ENCODE results near the gene ETF1. TPM values are rescaled to one million over a fixed set of nuclear protein-coding genes. Genes with fewer than 3 reads are reported as not detected.

The ETF1 gene
- total and polyA plus RNA-seq, 9 of the 15 experiments (the other 6 are each of a cell fraction or from before 2014, with no cell fraction given) = 53.7 to 209 (median 164) TPM

DNA sequence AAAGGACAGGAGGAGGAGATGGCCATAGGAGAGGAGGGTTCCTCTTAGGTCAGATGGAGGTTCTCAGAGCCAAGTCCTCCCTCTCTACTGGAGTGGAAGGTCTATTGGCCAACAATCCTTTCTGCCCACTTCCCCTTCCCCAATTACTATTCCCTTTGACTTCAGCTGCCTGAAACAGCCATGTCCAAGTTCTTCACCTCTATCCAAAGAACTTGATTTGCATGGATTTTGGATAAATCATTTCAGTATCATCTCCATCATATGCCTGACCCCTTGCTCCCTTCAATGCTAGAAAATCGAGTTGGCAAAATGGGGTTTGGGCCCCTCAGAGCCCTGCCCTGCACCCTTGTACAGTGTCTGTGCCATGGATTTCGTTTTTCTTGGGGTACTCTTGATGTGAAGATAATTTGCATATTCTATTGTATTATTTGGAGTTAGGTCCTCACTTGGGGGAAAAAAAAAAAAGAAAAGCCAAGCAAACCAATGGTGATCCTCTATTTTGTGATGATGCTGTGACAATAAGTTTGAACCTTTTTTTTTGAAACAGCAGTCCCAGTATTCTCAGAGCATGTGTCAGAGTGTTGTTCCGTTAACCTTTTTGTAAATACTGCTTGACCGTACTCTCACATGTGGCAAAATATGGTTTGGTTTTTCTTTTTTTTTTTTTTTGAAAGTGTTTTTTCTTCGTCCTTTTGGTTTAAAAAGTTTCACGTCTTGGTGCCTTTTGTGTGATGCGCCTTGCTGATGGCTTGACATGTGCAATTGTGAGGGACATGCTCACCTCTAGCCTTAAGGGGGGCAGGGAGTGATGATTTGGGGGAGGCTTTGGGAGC lies 74.7 kb downstream of the ETF1 start (continued):
- TF ChIP-seq NFIC (IDR thresholded peaks at IDR 0.05) (0 out of 2 replicates have a peak, but pooled peaks have one; percentile 4), CBX1 (IDR thresholded peaks at IDR 0.05; ENCODE audit: low read depth) (no peak), C11orf30 (IDR thresholded peaks at IDR 0.05; ENCODE audit: low read depth) (no peak), HNRNPK (IDR thresholded peaks at IDR 0.05; ENCODE audit: low read depth, low read length, poor library complexity, severe bottlenecking) (peak; percentile 94), ZNF766 (CRISPR knock-in tag; conservative IDR thresholded peaks at IDR 0.05) (no peak), PYGO2 (tag; IDR thresholded peaks at IDR 0.05) (no peak), RB1 (IDR thresholded peaks at IDR 0.05; ENCODE audit: low read depth) (no peak), ELF4 (CRISPR knock-in tag; IDR thresholded peaks at IDR 0.05) (no peak), ZNF408 (CRISPR knock-in tag; IDR thresholded peaks at IDR 0.05; ENCODE audit: low read depth) (no peak), RBM22 (IDR thresholded peaks at IDR 0.05; ENCODE audit: low read depth, low read length, poor library complexity, severe bottlenecking) (peak; percentile 93), GTF2A2 (tag; IDR thresholded peaks at IDR 0.05) (no peak), ZNF143 (CRISPR knock-in tag; IDR thresholded peaks at IDR 0.05) (no peak), SIX5 (IDR thresholded peaks at IDR 0.05; ENCODE audit: borderline replicate concordance in 1 of 2, insufficient read depth in 1 of 2, low read depth in 1 of 2, low read length in 2 of 2) (no peak), PHTF2 (CRISPR knock-in tag; IDR thresholded peaks at IDR 0.05) (no peak), KDM2B (CRISPR knock-in tag; IDR thresholded peaks at IDR 0.05) (no peak)
- TF ChIP-seq, protein P1, sequence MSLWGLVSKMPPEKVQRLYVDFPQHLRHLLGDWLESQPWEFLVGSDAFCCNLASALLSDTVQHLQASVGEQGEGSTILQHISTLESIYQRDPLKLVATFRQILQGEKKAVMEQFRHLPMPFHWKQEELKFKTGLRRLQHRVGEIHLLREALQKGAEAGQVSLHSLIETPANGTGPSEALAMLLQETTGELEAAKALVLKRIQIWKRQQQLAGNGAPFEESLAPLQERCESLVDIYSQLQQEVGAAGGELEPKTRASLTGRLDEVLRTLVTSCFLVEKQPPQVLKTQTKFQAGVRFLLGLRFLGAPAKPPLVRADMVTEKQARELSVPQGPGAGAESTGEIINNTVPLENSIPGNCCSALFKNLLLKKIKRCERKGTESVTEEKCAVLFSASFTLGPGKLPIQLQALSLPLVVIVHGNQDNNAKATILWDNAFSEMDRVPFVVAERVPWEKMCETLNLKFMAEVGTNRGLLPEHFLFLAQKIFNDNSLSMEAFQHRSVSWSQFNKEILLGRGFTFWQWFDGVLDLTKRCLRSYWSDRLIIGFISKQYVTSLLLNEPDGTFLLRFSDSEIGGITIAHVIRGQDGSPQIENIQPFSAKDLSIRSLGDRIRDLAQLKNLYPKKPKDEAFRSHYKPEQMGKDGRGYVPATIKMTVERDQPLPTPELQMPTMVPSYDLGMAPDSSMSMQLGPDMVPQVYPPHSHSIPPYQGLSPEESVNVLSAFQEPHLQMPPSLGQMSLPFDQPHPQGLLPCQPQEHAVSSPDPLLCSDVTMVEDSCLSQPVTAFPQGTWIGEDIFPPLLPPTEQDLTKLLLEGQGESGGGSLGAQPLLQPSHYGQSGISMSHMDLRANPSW (CRISPR knock-in tag; IDR thresholded peaks at IDR 0.05) = no peak
- TF ChIP-seq, protein P2, sequence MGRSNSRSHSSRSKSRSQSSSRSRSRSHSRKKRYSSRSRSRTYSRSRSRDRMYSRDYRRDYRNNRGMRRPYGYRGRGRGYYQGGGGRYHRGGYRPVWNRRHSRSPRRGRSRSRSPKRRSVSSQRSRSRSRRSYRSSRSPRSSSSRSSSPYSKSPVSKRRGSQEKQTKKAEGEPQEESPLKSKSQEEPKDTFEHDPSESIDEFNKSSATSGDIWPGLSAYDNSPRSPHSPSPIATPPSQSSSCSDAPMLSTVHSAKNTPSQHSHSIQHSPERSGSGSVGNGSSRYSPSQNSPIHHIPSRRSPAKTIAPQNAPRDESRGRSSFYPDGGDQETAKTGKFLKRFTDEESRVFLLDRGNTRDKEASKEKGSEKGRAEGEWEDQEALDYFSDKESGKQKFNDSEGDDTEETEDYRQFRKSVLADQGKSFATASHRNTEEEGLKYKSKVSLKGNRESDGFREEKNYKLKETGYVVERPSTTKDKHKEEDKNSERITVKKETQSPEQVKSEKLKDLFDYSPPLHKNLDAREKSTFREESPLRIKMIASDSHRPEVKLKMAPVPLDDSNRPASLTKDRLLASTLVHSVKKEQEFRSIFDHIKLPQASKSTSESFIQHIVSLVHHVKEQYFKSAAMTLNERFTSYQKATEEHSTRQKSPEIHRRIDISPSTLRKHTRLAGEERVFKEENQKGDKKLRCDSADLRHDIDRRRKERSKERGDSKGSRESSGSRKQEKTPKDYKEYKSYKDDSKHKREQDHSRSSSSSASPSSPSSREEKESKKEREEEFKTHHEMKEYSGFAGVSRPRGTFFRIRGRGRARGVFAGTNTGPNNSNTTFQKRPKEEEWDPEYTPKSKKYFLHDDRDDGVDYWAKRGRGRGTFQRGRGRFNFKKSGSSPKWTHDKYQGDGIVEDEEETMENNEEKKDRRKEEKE (IDR thresholded peaks at IDR 0.05; ENCODE audit: borderline replicate concordance in 1 of 2, control insufficient read depth in 1 of 2, low read depth in 2 of 2, low read length in 1 of 2) = peak in 1 of 2 experiments; percentile 93; a peak in 2 of 4 replicates
- TF ChIP-seq, protein P3, sequence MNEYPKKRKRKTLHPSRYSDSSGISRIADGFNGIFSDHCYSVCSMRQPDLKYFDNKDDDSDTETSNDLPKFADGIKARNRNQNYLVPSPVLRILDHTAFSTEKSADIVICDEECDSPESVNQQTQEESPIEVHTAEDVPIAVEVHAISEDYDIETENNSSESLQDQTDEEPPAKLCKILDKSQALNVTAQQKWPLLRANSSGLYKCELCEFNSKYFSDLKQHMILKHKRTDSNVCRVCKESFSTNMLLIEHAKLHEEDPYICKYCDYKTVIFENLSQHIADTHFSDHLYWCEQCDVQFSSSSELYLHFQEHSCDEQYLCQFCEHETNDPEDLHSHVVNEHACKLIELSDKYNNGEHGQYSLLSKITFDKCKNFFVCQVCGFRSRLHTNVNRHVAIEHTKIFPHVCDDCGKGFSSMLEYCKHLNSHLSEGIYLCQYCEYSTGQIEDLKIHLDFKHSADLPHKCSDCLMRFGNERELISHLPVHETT (CRISPR knock-in tag; conservative IDR thresholded peaks at IDR 0.05 in 1 of 2, IDR thresholded peaks at IDR 0.05 in 1 of 2) = no peak
